HG02840 (cell line): ENCODE results near the gene UBXN10.
"Not testable (repeated sequence)": the region's sequence is repeated elsewhere in the genome, so short reads cannot be mapped to it uniquely, and the experiment has no call there.

ENCODE experiments used
- ATAC-seq: cut with Tn5 transposase; IDR thresholded peaks from one replicate; pipeline ENCODE4 v1.9.1; 2021; ENCODE audit warnings: mild to moderate bottlenecking, moderate library complexity, moderate number of reproducible peaks; ENCODE audit not compliant: unreplicated experiment, low FRiP score

Gene UBXN10

DNA sequence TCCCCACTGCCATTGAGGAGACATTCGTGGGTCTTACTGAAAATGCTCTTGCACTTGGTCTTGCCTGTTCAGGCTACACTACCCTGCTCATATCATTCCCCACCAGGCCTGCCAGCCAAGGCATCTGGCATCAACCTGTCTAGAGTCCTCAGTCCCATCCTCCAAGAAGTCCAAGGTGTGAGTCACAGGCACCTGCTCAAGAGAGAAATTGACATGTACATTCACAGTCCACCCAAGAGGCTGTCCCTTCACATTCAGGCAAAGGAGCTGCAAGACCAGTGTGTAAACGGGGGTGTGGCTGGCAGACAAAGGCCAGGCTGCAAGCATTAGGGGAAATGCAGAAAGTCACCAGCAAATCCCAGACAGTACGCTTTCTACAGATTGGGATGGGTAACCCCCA is 13.5 kb downstream of the UBXN10 start:
- ATAC-seq = no peak

DNA sequence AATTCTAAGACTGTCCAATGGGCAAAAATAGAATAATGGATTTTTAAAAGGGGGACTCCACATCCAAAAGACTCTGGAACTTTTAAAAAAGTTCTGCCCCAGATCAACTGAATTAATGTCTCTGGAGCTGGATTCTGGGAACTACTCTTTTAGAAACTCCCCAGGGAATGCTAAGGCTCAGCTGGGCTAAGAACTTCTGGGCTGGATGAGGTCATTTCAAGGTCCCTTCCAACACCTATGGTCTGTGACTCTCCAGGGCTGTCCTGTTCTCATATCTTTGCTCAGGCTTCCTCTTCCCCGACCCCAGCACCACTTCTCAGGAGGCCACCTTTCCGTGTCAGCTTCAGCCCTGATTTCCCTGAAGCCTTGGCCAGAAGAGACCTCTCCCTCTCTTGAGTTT is 13.9 kb downstream of the UBXN10 start:
- no peak for ATAC-seq

DNA sequence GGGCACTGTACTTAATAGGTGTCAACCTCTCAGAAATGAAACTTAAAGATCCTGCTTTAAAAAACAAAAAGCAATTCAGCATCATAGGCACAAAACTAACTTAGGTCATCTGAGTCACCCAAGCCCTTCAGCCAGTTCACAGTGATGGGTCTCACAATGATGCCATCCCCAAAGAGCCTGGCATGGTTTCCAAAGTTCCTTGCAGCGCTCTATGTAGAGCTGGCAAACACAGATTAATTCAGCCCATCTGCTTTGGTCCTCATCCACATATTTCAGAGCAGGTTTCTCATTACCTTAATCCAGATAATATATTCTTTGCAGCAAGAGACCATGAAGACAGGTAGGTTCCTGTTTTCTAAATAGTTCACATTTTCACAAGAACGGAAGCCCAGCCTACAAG is 15.1 kb downstream of the UBXN10 start:
- ATAC-seq = no peak

DNA sequence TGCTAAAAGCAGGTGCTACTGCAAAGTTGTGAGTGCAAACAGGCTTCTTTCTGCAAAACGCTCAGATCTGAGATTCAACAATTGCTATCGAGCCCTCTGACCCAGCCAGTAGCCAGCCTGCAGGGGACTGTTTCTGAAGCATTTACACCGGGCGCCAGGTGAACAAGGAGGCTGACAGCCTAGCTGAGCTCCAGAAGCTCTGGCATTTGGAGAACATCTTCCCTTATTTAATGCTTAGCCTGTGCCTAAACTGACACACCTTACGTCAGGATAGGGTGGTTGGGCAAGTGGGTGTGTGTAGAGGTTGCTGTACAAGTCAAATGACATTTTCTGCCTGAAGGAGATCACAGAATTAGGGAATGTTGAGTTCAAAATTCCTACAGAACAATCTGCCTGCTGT is 16.3 kb downstream of the UBXN10 start:
- ATAC-seq = no peak

DNA sequence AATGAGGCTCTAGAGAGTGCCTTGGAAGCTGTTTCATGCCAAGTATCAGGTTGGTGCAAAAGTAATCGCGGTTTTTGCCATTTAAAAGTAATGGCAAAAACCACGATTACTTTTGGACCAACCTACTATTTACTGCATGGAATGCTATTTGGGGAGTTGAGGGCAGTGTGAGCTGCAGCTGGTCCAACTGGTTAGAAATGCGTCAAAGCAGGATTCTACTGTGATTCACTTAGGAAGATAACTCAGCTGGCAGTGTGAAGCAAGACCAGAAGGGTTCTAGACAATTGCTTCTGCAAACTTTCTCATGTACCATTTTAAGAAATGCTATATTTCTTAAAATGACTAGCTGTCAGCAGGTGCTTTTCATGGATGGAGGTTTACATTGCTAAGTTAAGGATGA is 21.6 kb downstream of the UBXN10 start:
- no peak for ATAC-seq

DNA sequence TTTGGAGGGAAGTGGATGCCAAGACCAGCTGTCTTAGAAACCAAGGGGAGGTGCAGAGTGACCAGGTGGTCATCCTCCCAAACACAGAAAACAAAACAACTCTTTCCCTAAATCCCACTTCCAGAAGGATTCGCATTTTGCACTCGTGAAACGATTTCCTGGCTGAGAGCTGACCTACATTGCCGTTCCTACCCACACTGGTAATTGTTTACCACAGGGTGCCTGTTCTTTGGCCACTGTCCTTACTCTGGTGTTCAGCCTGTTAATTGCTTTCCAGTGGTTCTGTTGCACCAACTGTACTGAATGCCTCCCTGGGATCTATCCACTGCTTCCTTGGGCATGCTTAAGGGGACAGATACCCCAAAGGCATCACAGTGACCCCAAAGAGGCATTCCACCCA is 23.6 kb downstream of the UBXN10 start:
- no peak for ATAC-seq

DNA sequence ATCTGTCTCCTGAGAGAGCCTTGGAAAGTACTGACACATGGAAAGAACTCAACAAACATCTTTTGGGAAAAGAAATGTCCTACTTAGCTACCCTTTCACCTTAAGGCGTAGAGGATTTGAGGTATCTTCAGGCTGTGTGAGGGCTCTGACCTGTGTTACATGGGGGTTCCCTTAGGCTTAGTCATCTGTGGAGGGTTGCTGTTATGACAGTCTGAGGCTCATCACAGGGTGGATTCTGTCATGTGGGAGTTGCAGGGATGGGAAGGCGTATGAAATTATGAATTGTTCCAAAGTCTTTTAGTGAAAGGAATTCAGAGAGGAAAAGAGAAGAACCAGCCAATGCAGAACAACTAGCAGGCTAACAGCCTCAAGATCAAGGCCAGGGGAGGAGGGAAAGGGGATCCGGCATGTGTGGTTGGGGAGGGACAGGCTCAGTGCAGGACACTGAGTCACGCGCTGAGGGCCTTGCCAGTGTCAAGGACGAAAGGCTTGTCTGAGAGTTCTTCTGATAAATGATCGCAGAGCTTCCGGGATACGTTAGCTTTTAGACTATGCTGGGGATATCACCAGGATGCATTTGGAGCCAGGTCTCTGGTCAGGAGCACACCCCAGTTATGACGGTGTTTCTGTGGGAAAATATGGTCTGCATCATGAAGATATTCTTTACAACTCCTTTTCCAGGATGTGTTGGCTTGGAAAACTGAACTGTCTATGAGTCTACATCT is 25.0 kb downstream of the UBXN10 start:
- ATAC-seq = no peak

DNA sequence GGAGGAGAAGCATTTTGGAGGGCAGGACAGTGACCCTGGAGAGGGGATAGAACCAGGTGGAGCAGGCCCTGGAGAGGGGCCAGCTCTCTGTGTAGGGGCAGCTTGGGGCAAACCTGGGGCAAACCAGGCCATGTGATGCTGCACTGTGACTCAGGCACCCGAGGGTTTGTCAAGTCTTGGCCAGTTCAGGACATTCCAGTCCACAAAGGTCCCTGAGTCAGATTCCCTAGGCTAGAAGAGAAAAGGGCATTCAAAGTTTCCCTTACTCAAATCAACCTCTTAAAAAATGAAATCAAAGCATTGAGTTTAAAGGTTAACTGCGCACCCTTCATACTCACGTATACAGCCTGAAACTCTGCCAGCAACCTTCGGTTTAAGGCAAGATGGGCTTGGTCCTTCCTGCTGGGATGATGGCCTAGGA is 25.6 kb downstream of the UBXN10 start:
- ATAC-seq = no peak

DNA sequence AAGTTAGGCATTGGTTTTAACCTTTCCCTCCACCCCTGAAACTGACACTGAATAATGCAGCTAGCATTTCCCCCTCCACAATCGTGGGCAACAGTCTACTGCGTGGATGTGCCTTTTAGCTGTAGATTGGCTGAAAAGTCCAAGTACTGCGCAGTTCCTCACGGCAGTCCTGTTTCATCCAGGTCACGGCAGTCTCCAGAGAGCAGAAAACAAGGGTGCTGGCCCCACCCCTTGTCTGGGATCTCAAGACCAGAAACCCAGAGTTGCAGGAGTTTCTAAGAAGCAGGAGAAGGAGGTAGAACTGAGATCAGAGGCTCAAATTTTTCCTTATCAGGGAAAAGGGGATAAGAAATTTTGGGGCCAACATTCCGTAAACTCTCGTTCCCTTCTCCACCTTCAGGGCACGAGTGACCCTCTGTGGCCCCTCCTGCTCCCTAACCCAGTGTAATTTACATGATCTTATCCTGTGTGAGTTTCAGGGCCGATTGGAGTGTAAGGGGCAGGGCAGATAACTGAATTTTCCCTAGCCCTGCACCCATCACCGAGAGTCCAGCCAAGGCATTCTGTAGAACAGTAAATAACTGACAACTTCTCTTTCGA is 26.3 kb downstream of the UBXN10 start:
- no peak for ATAC-seq

DNA sequence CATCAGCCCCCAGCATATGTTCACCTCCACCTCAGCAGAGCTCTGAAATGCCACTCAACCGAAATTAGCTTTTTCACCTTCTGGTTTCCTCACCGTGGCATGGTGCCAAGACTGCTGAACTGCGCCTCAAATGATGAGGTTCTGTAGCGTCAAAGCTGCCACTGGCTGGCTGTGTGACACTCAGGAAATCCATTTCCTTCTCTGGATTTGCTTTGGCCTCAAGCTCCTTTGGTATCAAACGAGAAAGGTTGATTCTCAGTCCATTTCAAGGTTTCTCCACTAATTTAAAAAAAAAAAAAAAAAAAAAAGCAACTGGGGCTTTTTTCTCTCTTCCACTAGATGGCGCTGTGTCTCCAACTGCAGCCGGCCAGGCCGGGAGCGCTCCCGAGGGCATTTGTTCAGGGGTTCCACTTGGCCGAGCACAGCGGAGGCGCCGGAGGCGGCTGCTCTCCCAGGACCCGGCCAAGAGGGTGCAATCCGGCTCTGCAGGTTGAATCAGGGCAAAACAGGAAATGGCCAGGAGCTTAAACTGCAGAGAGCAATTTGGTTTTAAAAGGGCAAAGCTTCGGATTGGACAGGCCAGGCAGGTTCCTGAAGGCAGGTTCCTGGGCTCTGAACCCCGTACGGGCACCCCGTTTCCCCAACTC is 26.9 kb downstream of the UBXN10 start:
- no peak for ATAC-seq

DNA sequence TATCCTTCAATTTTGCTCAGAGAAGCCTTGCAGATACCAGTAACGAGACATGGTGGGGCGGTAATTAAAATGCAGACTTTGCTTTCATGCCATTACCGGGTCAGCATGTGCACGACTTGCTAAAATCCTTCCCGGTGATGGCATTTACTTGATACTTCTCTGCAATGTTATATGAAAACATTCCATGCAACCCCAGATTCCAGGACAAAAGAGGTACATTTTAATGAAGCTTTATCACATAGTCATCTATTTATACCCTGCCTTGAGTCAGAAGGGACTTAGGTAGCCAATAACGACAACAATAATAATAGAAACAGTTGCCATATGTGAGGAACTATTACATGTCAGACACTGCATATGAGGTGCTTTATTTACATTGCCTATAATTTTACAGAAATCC is 29.8 kb downstream of the UBXN10 start:
- ATAC-seq = no peak

DNA sequence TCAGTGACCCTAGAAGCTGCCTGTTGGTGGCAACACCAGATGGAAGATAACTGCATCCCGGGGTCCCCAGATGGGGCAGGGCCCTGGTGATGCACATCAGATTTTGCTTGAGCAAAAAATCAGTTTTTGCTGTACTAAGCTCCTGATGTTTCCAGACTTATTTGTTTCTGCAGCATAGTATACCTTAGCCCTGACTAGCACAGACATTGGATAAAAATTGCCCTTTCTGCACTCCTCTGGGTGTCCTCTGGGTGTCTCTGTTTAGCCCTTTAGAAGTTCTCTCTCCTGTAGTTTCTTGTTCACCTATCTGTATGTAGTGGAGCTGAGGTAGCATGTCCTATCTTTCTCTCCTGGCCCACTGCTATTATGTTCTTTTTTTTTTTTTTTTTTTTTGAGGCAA is 30.7 kb downstream of the UBXN10 start:
- ATAC-seq = no peak

DNA sequence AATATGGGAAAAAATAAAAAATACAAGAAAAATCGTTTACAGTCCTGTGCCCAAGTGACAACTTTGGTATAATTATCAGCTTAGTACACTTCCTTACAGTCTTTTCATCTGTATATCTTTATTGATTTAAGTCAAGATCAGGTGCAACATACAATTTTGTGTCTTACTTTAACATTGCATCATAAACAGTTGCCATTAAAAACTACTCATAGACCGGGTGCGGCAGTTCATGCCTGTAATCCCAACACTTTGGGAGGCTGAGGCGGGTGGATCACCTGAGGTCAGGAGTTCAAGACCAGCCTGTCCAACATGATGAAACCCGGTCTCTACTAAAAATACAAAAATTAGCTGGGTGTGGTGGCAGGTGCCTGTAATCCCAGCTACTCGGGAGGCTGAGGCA is 33.2 kb downstream of the UBXN10 start:
- not testable (repeated sequence) for ATAC-seq

DNA sequence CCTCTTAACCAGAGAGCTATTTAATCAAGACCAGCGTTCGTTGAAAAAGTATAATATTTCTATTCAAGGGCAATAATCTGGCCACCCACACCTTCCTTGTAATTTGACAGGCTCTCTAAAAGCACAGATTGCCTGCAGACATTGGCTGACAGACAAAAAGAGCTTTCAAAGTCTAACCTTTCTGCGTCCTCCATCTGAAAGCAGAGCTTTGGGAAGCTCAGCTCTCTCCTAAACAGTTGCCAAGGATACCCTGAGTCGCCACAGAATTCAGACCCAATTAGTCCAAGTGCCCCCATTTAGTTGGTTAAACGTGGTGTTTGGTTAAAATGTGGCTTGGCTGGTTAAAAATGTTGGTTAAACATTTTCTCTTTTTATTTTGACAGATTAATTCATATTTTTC is 34.1 kb downstream of the UBXN10 start:
- ATAC-seq = no peak

DNA sequence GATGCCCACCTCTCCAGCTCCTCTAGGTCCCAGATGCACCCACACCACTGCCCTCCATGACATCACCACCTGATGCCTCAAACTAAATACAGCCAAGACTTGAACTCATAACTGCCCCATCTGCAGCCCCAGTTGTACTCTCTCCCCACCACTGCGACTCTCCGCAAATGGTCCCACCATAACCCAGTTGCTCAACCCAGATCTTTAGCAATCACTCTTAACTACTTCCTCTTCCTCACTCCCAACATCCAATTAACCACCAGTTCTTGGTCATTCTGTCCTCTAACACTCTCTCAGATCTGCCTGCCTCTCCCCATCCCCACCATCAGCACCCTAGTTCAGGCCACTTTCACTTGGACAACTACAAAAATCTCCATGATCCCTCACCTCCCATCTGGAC is 37.2 kb downstream of the UBXN10 start:
- ATAC-seq = no peak

DNA sequence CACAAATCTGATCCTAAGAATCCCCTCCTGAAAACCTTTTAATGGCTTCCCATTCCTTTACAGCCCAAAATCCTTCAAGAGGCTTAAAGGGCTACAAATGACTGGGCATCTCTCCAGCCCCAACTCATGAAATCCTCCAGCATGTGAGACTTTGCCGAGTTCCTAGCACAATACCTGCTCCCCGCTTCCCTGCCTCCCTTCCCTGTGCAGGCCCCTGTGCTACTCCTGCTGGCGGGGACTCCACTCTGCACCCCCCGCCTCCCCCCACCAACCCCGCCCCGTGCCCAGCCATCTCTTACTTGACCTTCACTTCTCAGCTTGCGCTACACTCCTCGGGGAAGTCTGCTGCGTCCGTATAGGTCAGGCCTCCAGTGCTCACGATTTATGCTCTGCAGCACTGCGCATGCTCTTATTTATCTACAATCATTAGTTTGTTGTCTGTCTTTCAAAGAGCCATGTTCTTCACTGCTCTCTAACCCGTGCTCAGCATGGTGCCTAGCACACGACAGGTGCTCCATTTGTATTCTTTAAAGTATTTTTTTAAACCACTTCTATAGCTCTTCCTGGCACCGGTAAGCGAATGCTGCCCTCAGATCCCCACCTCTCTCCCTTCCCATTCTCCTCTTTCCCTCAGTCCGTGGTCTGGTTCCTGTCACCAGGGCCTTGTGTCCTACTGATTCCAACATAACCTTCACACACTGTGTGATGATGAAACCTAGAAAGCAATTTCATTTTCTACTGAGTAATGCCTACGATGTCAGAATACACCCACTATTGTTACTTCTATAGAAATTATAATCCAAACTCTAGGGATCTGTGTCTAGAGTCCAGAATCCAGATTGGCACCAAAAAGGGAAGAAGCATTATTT is 37.9 kb downstream of the UBXN10 start:
- no peak for ATAC-seq

DNA sequence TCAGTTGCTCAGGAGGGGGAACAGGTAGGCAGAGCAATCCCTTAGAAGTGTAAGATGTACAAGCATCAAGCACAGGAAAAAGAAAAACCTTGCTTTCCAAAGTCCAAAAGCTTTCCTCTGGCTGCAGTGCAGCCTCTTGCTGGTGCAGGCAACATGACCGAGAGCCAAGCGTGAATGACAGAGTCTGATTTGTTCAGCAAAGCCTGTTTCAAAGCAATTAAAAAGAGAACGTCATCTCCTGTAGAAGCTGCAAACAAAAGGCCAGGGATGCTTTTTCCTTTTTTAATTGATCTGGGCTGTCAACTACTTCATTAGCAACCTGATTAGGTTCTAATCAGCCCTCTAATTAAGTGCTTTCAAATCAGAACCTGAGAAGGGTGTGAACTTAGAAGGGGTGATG is 38.6 kb downstream of the UBXN10 start:
- no peak for ATAC-seq

DNA sequence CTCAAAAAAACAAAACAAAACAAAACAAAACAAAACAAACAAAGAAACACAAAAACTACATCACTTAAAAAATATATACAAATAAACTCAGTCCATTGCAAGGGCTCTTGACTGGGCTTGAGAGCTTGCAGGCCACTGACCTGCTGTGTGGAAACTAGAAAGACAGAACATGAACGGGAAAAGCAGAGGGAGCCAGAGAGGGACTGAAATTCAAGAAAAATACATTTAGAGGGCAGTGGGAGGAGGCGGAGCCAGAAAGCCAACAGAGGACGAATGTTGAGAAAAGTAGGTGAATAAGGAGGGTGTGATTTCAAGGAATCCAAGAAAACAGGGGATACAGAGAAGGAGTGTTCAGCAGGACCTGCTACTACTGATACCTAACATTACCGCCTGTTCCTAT is 41.8 kb downstream of the UBXN10 start:
- no peak for ATAC-seq

DNA sequence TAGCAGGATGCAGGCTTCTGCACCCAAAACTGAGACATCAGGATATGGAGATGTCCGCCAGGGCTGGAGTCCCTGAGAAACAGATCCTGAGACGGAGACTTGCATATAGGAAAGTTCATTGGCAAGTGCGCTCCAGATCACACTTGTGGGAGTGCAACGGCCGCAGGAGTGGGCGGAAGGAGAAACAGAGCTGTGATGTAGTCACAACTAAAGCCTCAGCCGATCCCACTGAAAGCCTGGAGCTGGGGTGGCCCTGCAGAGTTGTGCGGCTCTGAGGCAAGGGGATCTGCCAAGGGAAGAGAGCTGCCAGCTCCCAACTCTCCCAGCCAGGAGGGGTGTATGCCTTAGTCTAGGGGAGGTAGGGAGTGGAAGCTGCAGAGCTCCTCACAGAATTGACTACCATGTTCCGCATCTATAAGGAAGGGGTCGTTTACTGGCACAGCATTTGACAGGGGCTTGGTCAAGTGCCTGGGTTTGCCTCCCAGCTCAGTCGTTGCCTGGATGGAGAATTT is 42.5 kb downstream of the UBXN10 start:
- no peak for ATAC-seq

DNA sequence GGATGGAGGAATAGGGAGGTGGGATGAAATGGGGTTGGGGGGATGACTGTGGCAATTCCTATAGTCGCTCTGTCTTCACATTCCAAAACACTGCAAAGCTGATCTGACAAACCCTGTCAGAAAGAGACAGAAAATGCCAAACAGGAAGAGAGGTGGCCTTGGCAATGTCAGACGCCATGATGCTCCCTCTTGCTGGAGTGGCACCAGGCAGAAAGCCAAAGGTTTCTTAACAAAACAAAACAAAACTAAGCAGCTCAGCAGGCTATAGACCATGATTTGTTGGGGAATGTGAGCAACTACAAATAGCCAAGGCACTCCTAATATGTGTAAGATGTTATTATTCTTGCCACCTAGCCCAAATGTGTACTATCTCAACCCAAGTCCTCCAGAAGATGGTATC is 43.3 kb downstream of the UBXN10 start:
- no peak for ATAC-seq

DNA sequence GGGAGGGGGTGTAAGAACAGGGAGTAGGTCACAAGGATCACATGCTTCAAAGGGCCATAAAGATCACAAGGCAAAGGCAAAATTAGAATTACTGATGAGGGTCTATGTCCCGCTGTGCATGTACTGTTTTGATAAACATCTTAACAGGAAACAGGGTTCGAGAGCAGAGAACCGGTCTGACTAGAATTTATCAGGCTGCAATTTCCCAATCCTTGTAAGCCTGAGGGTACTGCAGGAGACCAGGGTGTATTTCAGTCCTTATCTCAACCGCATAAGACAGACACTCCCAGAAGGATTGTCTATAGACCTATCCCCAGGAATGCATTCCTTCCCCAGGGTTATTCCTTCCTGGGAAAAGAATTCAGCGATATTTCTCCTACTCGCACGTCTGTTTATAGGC is 46.7 kb downstream of the UBXN10 start:
- not testable (repeated sequence) for ATAC-seq
